Measurements from ENCODE around the gene HSPA4.

The HSPA4 gene

DNA sequence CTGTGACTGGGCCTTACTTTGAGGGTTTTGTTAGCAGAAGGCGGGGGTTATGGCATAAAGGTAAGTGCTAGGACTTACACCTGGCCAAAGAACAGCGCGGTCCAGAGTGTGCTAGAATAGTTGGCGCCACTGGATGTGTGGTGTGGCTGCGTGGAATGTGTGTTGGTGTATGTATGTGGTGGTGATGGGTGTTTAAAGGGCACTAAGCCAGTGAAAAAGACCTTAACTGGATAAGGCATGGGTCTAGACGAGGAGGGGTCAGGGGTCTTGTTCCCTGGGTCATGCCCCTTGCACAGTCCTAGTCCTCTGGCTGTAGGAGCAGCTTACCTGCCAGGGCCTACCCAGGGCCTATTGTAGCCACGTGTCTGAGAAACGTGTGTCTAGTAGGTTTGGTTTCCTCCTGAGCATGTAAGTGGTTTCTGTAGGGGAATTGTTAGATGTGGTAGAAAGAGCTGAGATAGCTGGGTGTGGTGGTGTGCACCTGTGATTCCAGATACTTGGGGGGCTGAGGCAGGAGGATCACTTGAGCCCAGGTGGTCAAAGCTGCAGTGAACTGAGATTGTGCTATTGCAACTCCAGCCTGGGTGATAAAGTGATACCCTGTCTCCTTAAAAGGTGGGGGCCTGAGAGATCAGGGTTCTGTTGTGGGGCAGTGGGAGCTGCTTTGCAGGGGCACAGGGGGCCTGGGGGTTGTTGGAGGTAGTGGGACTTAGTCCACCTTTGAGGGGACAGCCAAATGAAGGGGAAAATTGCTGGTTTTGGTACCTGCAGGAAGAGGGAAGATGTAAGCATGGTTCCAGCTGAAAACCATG lies 55.2 kb downstream of the HSPA4 start:
- peak in 1 of 2 donors; percentile 24 for ATAC-seq

DNA sequence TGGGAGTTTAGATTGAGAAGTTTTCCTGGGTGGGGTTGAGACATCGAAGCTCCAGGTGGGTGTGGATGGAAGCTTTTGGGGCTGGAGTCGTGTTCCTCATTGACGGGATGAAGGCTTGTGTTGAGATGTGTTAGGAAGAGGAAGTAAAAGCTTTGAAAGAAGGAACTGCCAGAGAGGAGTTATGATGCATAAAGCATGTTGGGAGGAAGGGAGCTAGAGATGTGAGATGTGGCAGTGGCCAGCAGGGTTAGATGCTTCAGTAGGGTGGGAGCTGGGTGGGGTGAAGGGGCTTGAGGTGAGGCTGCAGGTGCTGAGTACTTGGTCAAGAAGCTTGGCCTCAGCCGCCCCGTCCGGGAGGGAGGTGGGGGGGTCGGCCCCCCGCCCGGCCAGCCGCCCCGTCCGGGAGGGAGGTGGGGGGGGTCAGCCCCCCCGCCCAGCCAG lies 56.7 kb downstream of the HSPA4 start:
- no peak for ATAC-seq

DNA sequence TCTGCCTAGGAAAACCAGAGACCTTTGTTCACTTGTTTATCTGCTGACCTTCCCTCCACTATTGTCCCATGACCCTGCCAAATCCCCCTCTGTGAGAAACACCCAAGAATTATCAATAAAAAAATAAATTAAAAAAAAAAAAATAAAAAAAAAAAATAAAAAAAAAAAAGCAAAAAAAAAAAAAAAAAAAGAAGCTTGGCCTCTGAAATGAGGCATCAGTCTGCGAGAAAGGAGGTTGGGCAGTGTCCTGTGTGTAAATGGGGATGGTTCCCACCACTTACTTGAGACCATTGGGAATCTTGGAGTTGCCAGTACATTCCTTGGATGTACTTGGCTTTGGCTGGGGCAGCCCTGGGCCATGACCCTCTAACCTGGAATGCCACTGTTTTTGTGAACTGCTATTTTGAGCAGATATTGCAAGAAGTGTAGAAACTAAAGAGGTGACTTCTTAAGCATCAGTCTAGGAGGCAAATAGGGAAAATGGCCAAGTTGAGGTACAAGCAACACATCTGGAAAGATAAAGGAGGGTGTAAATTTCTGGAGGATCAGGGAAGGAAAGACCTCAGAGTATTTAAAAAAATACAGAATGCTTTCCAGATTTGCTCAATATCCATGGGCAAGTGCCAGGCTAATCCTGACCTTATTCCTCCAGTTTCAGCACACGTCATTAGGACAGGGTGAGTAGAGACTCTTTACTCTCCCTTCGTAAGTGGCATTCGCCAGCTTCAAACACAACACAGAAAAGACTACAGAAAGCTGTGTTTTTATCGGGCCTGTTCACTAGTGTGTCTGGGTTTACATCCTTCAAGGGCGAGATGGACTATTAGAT lies 58.1 kb downstream of the HSPA4 start:
- ATAC-seq = no peak

DNA sequence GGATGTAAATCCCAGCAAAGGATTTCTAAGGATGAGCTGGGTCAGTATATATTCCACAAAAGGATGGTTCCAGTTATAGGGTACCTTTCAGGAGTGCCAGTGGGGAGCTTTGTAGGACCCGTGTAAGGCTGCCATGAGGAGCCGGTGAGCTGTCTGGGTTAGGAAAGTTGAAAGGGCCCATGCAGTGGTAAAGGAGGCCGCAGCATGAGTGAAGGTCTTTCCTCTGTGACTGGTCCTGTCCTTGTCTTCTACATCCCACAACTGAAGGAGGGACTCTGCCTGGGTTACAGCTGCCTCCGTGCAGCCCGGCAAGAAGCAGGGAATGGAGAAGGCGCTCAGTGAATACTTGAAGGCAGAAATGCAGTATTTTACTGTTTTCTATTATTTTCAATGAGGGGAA lies 58.9 kb downstream of the HSPA4 start:
- no peak for ATAC-seq

DNA sequence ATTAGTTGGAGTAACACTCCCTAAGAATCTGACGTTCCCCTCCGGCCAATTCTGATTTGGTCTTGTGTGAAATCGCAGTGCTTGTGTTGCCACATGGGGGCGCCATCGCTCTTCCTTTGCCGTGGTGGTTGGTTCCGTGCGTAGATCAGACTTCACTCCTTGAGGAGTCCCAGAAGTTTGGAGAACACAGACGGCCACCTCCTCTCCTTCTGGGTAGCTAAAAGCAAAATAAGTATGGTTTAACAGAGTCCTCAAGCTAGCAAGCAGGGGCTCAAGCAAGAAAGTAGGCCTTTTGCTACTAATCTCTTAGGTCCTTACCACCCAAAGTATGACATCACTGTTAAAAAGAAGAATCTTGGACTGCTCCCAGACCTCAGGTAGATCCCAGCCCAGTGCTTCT lies 59.5 kb downstream of the HSPA4 start:
- peak; percentile 39 to 61 for ATAC-seq

DNA sequence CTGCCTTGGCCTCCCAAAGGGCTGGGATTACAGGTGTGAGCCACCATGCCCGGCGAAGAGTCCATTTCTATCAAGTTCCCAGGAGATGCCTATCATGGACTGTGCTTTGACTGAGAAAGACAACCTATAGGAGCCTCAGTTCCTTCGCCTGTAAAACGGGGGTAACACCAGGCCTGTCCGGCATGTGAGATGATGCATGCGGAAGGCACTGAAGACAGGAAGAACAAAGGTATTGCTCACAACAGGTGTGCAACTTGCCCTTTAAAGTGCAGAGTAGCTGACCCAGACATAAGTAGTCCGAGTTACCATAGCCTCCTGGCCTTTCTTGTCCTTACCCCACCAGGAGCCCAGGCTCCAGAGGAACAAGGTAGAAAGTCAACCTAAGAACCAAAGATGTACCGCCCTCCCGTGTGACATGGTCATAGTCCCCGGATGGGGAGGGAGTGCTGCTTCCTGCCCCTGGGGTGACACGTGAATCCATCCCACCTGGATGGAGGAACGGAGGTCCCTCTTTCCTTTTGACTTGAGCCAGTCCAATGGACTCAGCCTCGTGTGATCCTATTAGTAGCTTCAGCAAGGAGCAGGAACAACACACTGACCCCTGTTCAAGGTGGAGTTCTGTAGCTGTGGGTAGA lies 60.3 kb downstream of the HSPA4 start:
- no peak for ATAC-seq

DNA sequence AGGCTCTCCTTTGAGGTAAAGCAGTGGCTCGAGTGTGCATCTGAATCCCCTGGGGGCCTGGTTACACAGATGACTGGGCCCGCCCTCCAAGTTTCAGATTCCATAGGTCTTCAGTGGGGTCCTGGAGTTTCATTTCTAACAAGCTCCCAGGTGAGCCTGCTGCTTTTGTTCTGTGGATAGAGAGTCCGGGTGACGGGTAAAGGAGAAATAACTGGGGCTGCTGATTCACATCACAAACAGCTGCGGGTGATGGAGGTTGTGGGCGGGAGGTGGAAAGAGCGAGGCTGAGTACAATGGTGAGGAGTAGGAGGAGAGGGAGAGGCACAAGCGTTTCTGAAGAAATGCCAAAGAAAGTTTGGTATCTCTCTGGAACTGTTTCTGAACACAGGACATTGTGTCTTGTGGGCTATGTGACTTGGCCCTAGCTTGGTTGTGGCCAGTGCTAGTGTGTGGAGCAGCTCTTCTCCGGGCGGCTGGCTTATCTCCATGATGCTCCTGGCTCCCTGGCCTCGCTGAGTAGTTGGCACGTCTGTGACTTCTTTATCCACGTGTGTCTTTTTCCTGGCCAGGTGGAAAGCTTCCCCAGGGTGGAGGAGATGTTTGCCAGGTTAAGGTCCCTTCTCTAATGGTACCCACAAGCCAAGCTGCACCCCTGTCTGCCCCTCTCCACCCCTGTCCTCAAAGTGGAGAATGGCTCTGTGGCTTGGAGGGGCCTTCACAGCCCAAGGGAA lies 61.7 kb downstream of the HSPA4 start:
- peak; percentile 16 to 44 for ATAC-seq

DNA sequence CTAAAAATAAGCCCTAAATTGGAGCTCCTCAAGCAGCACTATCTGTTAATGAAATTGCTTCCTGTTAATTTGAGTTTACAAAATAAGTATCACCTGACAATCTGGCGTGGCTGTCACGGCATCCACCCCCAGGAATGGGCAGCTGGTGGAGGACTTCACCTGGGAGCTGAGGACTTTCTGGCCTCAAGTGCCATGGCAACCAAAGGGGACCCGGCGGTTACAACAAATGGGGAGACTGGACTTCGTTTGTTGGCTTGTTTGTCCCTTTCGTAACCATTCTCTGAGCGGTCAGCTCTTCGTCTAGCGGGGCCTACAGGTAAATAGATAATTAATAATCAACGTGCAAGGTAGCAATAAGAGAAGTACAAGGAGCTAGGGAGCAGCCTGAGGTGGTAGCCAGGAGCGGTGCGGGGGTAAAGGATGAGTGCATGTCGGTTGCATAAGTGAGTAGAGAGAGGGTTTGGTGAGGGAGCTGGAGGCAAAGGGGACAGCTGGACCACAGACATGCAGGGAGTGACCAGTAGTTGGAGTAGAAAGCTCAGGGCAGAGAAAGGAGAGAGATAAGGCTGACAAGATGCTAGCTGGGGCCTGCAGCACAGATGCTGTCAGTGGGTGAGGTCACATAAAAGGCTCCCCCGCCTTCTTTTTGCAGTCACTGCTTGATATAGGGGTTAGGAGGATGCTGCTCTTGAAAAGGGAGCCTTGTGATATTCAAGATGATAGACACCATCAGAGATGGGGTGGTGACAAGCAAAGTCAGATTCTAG lies 62.5 kb downstream of the HSPA4 start:
- no peak for ATAC-seq

DNA sequence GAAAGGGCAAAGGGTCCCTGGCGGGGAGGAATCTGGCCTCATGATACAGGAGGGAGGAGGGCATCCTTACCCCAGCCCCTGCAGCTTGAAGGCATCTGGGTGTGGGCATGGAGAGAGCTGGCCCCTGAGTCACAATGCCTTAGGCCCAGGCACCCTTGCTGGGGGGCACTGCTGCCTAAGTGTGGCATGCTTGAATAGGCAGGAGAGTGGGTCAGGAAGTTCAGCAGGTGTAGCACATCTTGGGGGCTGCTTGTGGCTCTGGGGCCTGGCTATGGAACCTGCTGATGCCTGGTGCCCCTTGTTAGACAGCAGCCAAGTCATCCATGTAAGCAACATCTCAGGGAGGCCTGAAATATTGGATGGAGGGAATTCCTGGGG lies 63.1 kb downstream of the HSPA4 start:
- no peak for ATAC-seq

DNA sequence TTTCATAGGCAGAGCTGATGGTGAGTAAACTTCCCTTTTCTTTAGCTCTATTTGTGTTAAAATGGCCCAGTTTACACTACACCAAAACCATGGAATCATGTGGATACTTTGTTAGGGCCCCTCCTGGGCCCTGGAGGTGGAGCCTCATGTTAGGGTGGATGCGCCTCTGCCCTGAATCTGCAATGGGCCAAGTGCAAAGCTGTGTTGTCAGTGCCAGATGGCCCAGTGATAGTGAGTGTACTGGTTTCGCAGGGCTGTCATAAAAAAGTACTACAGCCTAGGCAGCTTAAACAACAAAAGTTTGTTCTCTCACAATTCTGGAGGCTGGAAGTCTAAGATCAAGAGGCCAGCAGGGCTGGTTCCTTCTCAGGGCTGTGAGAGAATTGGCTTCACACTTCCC lies 64.8 kb downstream of the HSPA4 start:
- no peak for ATAC-seq

DNA sequence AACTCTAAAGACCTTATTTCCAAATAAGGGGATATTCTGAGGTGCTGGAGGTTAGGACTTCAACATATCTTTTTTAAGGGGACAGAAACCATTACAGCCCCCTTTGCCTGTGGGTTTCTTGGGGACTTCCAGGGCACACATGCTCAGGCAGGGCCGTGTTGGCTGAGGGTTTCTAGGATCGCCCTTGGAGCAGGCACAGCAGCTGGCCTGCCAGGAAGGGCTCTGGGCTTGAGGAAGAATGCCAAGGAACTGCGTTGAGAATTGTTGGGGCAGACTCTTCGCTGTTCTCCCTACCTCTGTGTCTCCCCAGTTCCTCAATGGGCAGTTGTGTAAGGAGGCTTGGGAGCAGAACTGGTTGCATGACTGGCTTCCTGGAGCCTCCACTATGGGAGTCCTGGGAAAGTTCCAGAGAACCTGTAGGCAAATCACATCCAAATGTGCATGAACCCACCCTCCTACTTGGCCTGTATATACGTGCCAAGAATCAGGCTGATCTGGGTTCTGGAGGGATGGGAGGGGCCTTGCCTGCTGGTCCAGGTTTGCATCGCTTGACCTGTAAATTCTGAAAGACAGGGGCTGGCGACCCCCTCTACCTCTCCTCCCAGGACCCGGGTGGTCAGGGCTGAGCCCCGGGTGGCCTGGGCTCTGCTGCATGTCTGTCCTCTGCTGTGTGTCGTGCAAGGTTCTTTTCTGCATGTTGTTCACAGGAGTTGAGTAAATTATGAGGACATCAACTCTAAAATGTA lies 65.5 kb downstream of the HSPA4 start:
- ATAC-seq = no peak

DNA sequence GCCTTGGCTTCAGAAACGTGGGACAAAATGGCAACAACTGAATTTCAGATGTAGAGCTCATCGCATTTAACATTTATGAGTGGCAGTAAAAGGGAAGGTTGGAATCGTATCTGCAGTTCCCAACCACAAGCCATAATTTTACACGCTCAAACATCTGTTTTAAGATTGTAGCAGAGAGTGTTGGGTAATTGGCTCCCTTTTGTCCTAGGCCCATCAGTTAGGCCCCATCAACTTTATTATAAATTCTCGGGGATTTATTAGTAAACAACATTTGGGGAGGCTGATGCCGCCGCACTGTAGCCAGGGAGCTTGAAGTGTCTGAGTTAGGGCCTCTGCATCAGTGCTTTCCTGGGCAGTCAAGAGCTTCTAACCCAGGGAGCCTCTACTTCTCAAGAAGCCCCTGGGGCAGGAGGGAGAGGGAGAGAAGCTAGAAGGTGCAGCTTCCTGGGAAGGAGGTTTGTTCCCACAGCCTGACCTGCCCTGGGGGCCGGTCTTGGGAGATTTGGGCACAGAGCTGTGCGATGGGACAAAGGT lies 66.2 kb downstream of the HSPA4 start:
- no peak for ATAC-seq

DNA sequence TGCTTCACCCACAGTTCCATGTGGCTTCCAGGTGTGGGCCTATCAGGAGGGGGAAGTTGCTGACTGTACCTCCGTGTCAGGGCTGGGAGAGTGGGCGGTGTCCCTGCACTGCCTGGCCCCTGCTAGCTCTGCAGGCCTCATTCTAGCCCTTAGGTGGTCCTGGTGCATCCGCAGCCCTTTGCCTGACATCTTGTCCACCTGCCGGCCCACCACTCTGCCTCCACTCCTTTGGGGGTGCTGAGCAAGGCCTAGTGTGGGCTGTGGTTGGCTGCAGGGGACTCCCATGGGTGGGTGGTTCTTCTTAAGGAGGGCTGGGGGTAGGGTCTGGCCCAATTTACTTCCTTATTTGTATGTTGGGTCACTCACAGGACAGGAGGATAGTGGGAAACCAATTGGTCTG lies 66.9 kb downstream of the HSPA4 start:
- no peak for ATAC-seq

DNA sequence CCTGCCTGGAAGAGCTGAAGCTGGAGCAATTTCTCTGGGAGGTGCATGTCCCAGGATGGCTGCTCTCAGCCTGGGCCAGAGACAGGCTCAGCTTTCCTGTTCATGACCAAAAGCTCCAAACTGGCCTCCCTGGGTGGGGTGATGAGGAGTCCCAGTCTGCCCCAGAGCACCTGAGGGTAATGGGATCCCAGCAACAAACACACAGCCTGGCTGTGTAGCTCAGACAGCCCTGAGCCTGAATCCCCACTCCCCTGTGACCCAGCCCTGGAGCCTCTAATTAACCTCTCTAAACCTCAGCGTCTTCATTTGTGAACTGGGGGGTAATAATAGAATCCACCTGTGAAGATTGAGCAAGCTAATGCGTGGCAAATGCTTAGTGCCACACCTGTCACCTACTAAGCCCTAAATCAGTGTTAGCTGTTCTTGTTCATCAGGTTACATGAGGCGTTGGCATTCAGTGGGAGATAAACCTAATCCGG lies 67.5 kb downstream of the HSPA4 start:
- ATAC-seq = no peak

DNA sequence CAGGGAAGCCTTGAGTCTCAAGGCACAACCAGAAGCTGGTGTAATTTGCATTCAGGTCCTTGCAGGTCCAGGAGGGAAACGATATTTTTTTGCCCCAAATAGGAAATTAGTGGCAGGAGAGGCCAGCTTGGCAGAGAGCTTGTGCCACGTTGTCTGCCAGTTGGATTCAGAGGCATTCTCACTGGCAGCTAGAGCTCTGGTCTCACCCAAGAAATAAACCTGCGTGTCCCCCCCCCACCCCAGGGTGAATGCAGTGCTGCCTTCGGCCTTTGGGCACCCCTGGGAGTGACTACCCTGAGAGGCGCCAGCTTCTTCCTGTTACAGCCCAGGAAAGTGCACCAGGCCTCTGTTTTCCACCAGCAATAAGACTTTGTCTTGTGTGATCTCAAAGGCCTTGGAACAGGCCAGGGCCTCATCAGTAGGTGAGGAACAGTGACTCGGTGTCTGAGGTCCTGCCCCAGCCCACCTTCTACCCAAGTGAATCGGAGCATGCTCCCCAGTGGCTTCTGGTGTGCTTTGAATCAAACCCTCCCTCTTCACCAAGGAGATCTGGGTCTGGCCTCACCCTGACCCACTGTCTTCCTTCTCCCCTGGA lies 68.4 kb downstream of the HSPA4 start:
- ATAC-seq = no peak

DNA sequence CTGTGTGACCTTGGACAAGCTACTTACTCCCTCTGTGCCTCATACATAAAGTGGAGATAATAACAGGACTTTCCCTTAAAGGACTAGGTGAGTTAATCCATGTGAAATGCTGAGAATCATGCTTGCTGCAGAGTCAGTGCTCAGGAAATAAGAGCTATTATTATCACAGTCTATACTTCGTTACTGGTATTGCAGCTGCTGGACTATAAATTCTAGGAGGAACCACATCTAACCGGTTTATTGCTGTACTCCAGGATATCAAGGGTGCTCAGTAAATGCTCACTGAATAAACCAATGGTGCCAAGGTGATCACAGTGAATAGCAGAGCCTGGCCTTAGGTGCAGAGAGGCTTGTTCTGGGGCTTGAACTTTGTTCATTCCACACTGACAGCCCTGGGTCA lies 69.3 kb downstream of the HSPA4 start:
- no peak for ATAC-seq

DNA sequence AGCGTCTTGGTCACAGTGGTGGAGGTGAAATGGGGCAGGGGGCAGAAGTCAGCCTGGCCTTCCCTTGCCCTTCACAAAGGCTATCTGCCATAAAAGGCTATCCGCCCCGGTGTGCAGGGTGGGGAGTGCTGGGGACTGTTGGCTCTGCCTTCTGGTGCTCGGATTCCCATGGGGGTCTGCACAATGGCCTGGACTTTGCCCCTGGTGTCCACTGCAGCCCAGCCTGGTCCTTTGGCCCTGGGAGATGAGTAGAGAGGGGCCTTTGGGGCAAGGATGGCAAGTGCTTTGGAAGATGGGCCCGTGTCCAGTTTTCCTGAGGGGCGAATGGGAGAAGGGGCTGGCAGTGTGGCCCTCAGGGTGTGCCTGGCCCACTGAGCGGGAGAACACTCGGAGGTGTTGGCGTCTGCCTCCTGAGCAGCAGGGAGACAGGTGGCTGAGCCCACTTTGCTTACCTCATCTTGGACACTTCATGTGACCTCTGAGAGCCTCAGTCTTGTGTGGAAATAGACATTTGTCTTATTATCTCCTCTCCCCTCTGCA lies 69.9 kb downstream of the HSPA4 start:
- ATAC-seq = no peak

DNA sequence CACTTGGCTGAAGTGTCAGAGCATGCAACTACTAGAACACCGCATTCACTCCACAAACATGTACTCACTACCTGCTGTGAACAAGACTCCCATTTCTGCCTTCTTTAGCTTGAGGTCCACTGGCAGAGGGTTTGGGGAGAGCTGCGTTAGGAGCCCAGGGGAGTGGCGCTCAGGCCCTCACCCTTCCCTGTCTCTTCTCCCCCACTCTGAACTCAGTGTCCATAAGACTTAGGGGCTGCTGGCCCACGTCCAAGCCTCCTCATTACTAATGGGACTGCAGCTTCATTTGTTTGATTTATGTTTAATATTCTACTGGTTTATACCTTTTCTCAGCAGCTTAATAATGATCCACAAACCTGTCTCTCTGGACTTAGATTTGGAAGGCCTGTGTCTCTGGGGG lies 70.9 kb downstream of the HSPA4 start:
- no peak for ATAC-seq

DNA sequence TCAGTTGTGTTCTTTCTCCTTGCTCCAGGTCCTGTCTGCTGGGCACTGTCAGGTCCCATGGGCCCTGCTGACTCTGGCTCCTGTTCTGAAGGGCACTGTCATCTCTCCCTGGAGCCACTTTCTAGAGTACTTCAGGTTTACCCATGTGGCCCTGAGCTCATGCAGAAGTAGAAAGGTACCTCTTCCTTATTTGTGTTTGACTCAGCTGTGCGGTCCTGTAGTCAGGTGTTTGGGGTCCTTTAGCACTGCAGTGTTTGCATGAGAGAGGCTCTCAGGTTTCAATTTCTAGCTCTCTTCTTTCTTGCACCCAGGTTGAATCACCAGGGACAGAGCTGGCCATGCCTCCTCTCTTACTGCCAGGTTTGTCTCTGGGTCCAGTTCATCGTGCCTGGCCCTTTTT lies 71.5 kb downstream of the HSPA4 start:
- no peak for ATAC-seq

DNA sequence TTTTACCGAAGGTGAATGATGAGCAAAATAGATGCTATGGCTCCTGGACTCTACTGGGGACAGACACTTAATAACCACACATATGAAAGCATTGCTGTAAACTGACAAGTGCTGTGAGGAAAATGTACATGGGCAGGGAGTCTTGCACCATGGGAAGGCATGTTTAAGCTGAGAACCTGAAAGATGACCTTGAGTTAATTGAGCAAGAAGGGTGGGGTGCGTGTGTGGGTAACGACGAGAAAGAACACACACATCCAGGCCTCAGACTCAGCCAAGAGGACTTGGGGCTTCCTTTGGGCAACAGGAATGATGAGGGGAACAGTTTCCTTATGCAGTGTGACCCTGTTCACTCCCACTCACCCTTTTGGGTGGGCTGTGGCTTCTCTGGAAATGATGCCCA lies 73.1 kb downstream of the HSPA4 start:
- ATAC-seq = no peak

Data from activated CD4-positive, CD25-positive, alpha-beta regulatory T cell treated with anti-CD3 and anti-CD28 coated beads, Interleukin-2, amount 50 U/mL, for 24 hours (primary cell).